Karpas-422 (cell line): Measurements from ENCODE around the gene NAT10. TPM values are rescaled to one million over a fixed set of nuclear protein-coding genes. Genes with fewer than 3 reads are reported as not detected.
"Not testable (repeated sequence)": the region's sequence is repeated elsewhere in the genome, so short reads cannot be mapped to it uniquely, and the experiment has no call there.

Experiments
- DNase-seq: peaks from one replicate; pipeline ENCODE4 v3.0.0-alpha.2; 2015
- H2AFZ ChIP-seq: fragments of 200-600 bp; sonication (generic); 2 replicates; pipeline ENCODE4 v1.6.1; 2014; ENCODE audit warnings: antibody characterized with exemption, low read length, mixed read lengths
- H3K27ac ChIP-seq: fragments of 200-600 bp; sonication (generic); 2 replicates; pipeline ENCODE4 v1.5.1; 2014; ENCODE audit warnings: mild to moderate bottlenecking, low read length, moderate library complexity
- H3K27me3 ChIP-seq: fragments of 200-600 bp; sonication (generic); 2 replicates; pipeline ENCODE4 v1.6.1; 2014; ENCODE audit warnings: low read length, mixed read lengths
- H3K36me3 ChIP-seq: fragments of 200-600 bp; sonication (generic); 2 replicates; pipeline ENCODE4 v1.6.1; 2014; ENCODE audit warnings: low read length, mixed read lengths; ENCODE audit not compliant: insufficient read depth
- H3K4me1 ChIP-seq: fragments of 200-600 bp; sonication (generic); 2 replicates; pipeline ENCODE4 v1.6.1; 2014; ENCODE audit warnings: mild to moderate bottlenecking, low read length, mixed read lengths
- H3K4me2 ChIP-seq: fragments of 200-600 bp; sonication (generic); 2 replicates; pipeline ENCODE4 v1.6.1; 2014; ENCODE audit warnings: low read length, low read depth, mild to moderate bottlenecking; ENCODE audit not compliant: poor library complexity, severe bottlenecking
- H3K4me3 ChIP-seq: fragments of 200-600 bp; sonication (generic); 2 replicates; pipeline ENCODE4 v1.5.1; 2014; ENCODE audit warnings: mild to moderate bottlenecking, antibody characterized with exemption, low read length, mixed read lengths
- H3K79me2 ChIP-seq: fragments of 200-600 bp; sonication (generic); 2 replicates; pipeline ENCODE4 v1.6.1; 2014; ENCODE audit warnings: mild to moderate bottlenecking, low read length, mixed read lengths
- H3K9ac ChIP-seq: fragments of 200-600 bp; sonication (generic); 2 replicates; pipeline ENCODE4 v1.6.0; 2014; ENCODE audit warnings: low read length
- H3K9me2 ChIP-seq: fragments of 200-600 bp; sonication (generic), shearing (Covaris generic); replicated peaks from 2 replicates; pipeline ENCODE4 v1.6.0; 2014; ENCODE audit warnings: mild to moderate bottlenecking, low read length, moderate library complexity; ENCODE audit not compliant: insufficient read depth
- H3K9me3 ChIP-seq: fragments of 300-700, 200-600 bp; sonication (generic); 2 replicates; pipeline ENCODE4 v1.6.1; 2014; ENCODE audit warnings: low read length, mixed read lengths
- H4K20me1 ChIP-seq: fragments of 200-600 bp; sonication (generic); 2 replicates; pipeline ENCODE4 v1.6.1; 2014; ENCODE audit warnings: mild to moderate bottlenecking, antibody characterized with exemption, low read length, low read depth; ENCODE audit not compliant: insufficient read depth
- total RNA-seq: library from RNA; depleted of rRNA; stranded (reverse); fragments of >200 nt; shearing (Covaris generic); gene quantifications from 2 replicates; pipeline ENCODE4 v1.2.3, GENCODE V29; 2014; ENCODE audit warnings: low replicate concordance

NAT10 gene
- total RNA-seq, 1 experiment from 2014 or later, result 61.0 TPM

DNA sequence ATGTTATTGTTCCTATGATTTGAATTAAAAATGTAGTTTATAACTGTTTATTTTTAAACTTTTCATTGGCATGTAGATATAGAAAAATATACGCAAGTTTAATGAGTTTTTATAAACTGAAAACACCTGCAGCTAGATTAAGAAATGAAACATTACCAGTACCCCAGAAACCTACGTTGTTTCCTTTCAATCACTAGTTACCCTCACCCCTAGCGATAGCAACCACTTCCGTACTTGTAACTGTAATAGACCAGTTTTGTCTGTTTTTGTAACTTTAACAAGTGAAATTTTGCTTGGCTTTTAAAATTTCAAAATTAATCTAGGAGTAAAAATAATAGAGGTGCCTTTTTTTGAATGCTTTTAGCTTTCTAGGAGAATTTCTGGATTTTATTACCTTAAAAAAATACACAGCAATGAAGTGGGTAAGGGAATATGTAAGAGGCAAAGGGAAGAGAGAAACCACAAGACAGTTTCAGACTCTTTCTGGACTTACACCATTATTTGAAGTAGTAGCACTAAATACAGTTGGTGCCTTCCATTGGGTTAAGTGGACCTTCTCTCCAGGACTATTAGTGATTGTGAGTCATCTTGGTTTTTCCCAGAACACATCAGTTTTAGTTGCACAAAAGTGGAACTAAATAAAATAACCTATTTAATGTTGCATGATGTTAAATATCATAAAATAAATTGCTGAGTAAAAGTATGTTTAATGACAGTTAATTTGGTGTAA, 18.7 kb upstream of the NAT10 start:
- H3K27ac ChIP-seq, result no peak overlapping the region
- H3K4me2 ChIP-seq, result no peak overlapping the region
- peaks cover 82% of the 10 kb centered on the region for H3K36me3 ChIP-seq
- H2AFZ ChIP-seq, result no peak overlapping the region
- peaks cover 6% of the 10 kb centered on the region for H4K20me1 ChIP-seq
- H3K9me2 ChIP-seq, result no peaks in the 10 kb centered on the region
- no peaks in the 10 kb centered on the region for H3K9me3 ChIP-seq
- no peak overlapping the region for H3K4me3 ChIP-seq
- no peaks in the 10 kb centered on the region for H3K4me1 ChIP-seq
- peaks cover 72% of the 10 kb centered on the region for H3K79me2 ChIP-seq
- H3K9ac ChIP-seq, result no peak overlapping the region
- no peak for DNase-seq
- no peaks in the 10 kb centered on the region for H3K27me3 ChIP-seq

DNA sequence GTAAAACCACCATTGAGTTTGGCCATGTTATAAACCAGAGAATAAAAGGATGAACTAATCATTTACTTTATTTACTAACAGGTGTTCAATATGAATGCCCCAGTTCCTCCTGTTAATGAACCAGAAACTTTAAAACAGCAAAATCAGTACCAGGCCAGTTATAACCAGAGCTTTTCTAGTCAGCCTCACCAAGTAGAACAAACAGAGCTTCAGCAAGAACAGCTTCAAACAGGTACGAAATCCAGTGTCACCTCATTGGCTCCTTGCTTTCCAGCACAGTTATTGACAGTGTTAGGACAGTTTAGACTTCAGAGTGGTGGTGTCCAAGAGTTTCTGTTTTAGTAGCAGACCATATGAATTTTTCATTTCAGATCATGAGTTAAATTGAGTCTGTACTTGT, 13.6 kb upstream of the NAT10 start:
- Histone ChIP-seq H3K4me1 (no peaks in the 10 kb centered on the region), H3K9ac (no peak overlapping the region), H3K27me3 (no peaks in the 10 kb centered on the region), H3K9me3 (no peaks in the 10 kb centered on the region), H3K4me2 (no peak overlapping the region), H2AFZ (no peak overlapping the region), H3K4me3 (no peak overlapping the region), H3K9me2 (no peaks in the 10 kb centered on the region), H3K79me2 (peaks cover 61% of the 10 kb centered on the region), H4K20me1 (no peaks in the 10 kb centered on the region), H3K36me3 (peaks cover 85% of the 10 kb centered on the region), H3K27ac (no peak overlapping the region)
- DNase-seq, result no peak

DNA sequence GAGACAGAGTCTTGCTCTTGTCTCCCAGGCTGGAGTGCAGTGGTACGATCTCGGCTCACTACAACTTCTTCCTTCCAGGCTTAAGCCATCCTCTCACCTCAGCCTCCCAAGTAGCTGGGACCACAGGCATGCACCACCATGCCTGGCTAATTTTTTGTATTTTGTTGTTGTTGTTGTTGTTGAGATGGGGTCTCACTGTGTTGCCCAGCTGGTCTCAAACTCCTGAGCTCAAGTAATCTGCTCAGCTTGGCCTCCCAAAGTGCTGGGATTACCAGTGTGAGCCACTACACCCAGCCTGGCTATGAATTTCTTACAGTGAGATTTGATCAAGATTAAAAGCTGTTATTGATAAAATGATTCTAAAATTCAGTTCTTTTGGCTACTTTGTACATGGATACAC, 10.5 kb upstream of the NAT10 start:
- not testable (repeated sequence) for H3K27ac ChIP-seq, H3K4me3 ChIP-seq, H4K20me1 ChIP-seq, H3K9me2 ChIP-seq, H3K9ac ChIP-seq, H3K9me3 ChIP-seq, H2AFZ ChIP-seq, H3K4me1 ChIP-seq, DNase-seq, H3K27me3 ChIP-seq, H3K4me2 ChIP-seq
- Histone ChIP-seq H3K79me2 (peaks cover 50% of the 10 kb centered on the region), H3K36me3 (peaks cover 94% of the 10 kb centered on the region)

DNA sequence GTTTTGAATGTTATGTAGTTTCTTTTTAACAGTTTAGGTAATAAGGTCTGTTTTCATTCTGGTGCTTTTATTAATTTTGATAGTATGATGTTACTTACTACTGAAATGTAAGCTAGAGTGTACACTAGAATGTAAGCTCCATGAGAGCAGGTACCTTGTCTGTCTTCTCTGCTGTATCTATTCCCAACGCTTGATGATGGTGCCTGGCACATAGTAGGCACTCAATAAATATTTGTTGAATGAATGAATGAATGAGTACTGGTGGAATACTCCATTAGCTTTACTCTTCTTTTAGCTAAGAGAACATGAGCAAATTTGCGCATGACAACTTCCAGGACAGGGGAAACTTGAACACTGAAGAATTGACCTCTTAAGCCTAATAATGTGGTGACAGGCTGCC, 6.6 kb upstream of the NAT10 start:
- Histone ChIP-seq H4K20me1 (no peaks in the 10 kb centered on the region), H3K4me2 (no peak overlapping the region), H3K36me3 (peaks cover 80% of the 10 kb centered on the region), H3K9ac (no peak overlapping the region), H2AFZ (no peak overlapping the region), H3K9me2 (no peaks in the 10 kb centered on the region), H3K4me3 (no peak overlapping the region), H3K9me3 (no peaks in the 10 kb centered on the region), H3K27me3 (no peaks in the 10 kb centered on the region), H3K4me1 (peaks cover 35% of the 10 kb centered on the region), H3K27ac (no peak overlapping the region), H3K79me2 (peaks cover 21% of the 10 kb centered on the region)
- DNase-seq, result no peak

DNA sequence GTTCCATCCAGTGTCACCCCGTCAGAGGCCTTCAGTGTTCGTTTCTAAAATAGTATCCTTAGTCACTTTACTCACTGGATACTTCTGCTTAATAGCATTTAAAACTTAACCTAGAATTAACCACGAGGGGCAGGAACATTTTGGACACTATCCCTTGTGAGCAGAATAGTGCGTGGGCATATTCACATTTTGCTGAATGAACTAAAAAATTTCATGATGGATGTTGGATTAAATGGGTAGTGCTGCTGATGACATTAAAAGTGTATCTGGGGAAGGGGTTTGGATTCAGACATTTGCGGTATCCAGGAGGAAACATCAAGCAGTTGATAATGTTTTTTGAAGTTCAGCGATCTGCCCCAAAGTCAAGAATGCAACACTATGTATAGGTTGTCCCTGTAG, 750 bp upstream of the NAT10 start:
- H3K27me3 ChIP-seq, result no peaks in the 10 kb centered on the region
- peak overlapping the region; percentile 89 for H3K4me3 ChIP-seq
- no peak for DNase-seq
- peaks cover 42% of the 10 kb centered on the region for H3K79me2 ChIP-seq
- peaks cover 64% of the 10 kb centered on the region for H3K4me1 ChIP-seq
- no peaks in the 10 kb centered on the region for H3K9me3 ChIP-seq
- H4K20me1 ChIP-seq, result no peaks in the 10 kb centered on the region
- peak overlapping the region; percentile 99 for H3K4me2 ChIP-seq
- no peaks in the 10 kb centered on the region for H3K9me2 ChIP-seq
- peak overlapping the region; percentile 91 for H3K27ac ChIP-seq
- H3K36me3 ChIP-seq, result peaks cover 41% of the 10 kb centered on the region; the same call in 1 of the 2 replicates
- H3K9ac ChIP-seq, result peak overlapping the region; percentile 87
- no peak overlapping the region for H2AFZ ChIP-seq

DNA sequence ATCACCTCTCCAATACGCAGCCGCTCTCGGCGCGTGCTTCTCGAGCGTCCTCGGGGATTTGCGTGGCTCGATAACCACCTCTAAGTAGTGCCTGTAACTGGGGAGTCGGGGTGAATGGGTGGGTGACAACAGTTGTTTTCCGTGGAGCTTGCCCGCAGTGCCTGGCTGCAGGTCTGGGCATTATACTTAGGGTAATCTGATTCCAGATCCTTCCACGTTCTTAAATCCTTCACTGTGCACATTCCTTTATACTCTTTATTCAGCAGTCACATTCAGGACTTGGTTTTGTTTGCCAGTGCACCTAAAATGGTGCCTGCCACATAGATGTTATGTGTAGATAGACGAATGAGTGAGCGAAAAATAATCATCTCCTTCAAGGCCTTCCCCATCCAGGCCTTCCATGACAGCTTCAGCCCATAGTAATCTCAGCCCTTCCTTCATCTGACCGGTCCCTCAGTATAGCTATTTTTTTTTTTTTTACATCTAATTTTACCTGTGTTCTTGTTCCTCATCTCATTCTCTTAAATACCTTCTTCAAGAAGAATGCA, 602 bp downstream of the NAT10 start:
- H2AFZ ChIP-seq, result peak overlapping the region; percentile 44; the same call in 1 of the 2 replicates
- no peaks in the 10 kb centered on the region for H4K20me1 ChIP-seq
- no peaks in the 10 kb centered on the region for H3K9me2 ChIP-seq
- H3K27ac ChIP-seq, result peak overlapping the region; percentile 50; the same call in 1 of the 2 replicates
- peaks cover 54% of the 10 kb centered on the region for H3K4me1 ChIP-seq
- no peaks in the 10 kb centered on the region for H3K27me3 ChIP-seq
- peak; percentile 79 for DNase-seq
- H3K9ac ChIP-seq, result peak overlapping the region; percentile 87
- H3K4me2 ChIP-seq, result peak overlapping the region; percentile 99
- peaks cover 43% of the 10 kb centered on the region; the same call in 1 of the 2 replicates for H3K36me3 ChIP-seq
- peak overlapping the region; percentile 89 for H3K4me3 ChIP-seq
- H3K9me3 ChIP-seq, result no peaks in the 10 kb centered on the region
- peaks cover 53% of the 10 kb centered on the region for H3K79me2 ChIP-seq

- Histone ChIP-seq H3K27ac (no peak overlapping the region), H4K20me1 (0 out of 2 replicates have a peak, but pooled peaks cover 4% of the 10 kb centered on the region), H3K9me2 (no peaks in the 10 kb centered on the region), H3K36me3 (peaks cover 73% of the 10 kb centered on the region), H3K9me3 (no peaks in the 10 kb centered on the region), H3K79me2 (peaks cover 52% of the 10 kb centered on the region), H3K4me2 (no peak overlapping the region), H2AFZ (no peak overlapping the region), H3K9ac (no peak overlapping the region), H3K4me3 (no peak overlapping the region), H3K4me1 (peaks cover 10% of the 10 kb centered on the region), H3K27me3 (no peaks in the 10 kb centered on the region)
- no peak for DNase-seq
Measured at GRCh38 chr11:34111722-34112270, 6.4 kb downstream of the NAT10 start.

- no peak overlapping the region for H3K9ac ChIP-seq
- no peak overlapping the region for H2AFZ ChIP-seq
- H4K20me1 ChIP-seq, result 0 out of 2 replicates have a peak, but pooled peaks cover 4% of the 10 kb centered on the region
- no peak overlapping the region for H3K4me2 ChIP-seq
- H3K27me3 ChIP-seq, result no peaks in the 10 kb centered on the region
- peaks cover 38% of the 10 kb centered on the region for H3K79me2 ChIP-seq
- no peak overlapping the region for H3K4me3 ChIP-seq
- H3K9me3 ChIP-seq, result no peaks in the 10 kb centered on the region
- no peak for DNase-seq
- peaks cover 76% of the 10 kb centered on the region for H3K36me3 ChIP-seq
- no peaks in the 10 kb centered on the region for H3K4me1 ChIP-seq
- H3K9me2 ChIP-seq, result no peaks in the 10 kb centered on the region
- no peak overlapping the region for H3K27ac ChIP-seq
Measured at GRCh38 chr11:34114014-34114413, 8.6 kb downstream of the NAT10 start.
